ES-I3 (cell line): ENCODE measurements around the gene PPP2R3A.
A peak's percentile ranks its signal among the peaks of the same experiment; 100 is the strongest.
"Not testable (repeated sequence)": the region's sequence is repeated elsewhere in the genome, so short reads cannot be mapped to it uniquely, and the experiment has no call there.

Experiments
- H3K36me3 ChIP-seq: 2 replicates; pipeline ENCODE4 v1.6.1; 2013; ENCODE audit warnings: mild to moderate bottlenecking, low read length, control low read depth, moderate library complexity; ENCODE audit not compliant: insufficient read depth
- H3K4me1 ChIP-seq: 2 replicates; pipeline ENCODE4 v1.6.1; 2013; ENCODE audit warnings: mild to moderate bottlenecking, control low read depth, low read length; ENCODE audit not compliant: insufficient read depth
- H3K9ac ChIP-seq: 2 replicates; pipeline ENCODE4 v1.6.1; 2013; ENCODE audit warnings: low read depth, mild to moderate bottlenecking, low read length, moderate library complexity
- H3K9me3 ChIP-seq: 2 replicates; pipeline ENCODE4 v1.6.1; 2013; ENCODE audit warnings: mild to moderate bottlenecking, low read length, moderate library complexity; ENCODE audit not compliant: control insufficient read depth, insufficient read depth

The PPP2R3A gene

GRCh38 chr3:136187868-136188267, 222.3 kb downstream of the PPP2R3A start:
- H3K4me1 ChIP-seq: peaks cover 11% of the 10 kb centered on the region; the same call in 1 of the 2 replicates

DNA sequence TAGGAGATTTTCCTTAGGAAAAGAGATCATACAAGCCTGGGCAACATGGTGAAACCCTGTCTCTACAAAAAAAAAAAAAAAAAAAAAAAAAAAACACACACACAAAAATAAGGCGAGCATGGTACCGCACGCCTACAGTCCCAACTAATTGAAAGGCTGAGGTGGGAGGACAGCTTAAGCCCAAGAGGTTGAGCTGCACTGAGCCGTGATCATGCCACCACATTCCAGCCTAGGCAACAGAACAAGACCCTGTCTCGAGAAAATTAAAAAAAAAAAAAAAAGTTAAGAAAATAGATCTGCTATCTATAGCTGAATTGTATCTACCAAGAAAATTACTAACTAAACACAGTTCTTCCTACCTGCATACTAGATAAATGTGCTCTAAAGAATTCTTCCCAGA, 223.5 kb downstream of the PPP2R3A start:
- no peaks in the 10 kb centered on the region for H3K9me3 ChIP-seq
- H3K9ac ChIP-seq: no peak overlapping the region
- no peaks in the 10 kb centered on the region for H3K36me3 ChIP-seq
- H3K4me1 ChIP-seq: peaks cover 10% of the 10 kb centered on the region; the same call in 1 of the 2 replicates

More at GRCh38 chr3:136187868-136188267, 222.3 kb downstream of the PPP2R3A start:
- no peak overlapping the region for H3K9ac ChIP-seq
- no peaks in the 10 kb centered on the region for H3K9me3 ChIP-seq
- H3K36me3 ChIP-seq: no peaks in the 10 kb centered on the region

DNA sequence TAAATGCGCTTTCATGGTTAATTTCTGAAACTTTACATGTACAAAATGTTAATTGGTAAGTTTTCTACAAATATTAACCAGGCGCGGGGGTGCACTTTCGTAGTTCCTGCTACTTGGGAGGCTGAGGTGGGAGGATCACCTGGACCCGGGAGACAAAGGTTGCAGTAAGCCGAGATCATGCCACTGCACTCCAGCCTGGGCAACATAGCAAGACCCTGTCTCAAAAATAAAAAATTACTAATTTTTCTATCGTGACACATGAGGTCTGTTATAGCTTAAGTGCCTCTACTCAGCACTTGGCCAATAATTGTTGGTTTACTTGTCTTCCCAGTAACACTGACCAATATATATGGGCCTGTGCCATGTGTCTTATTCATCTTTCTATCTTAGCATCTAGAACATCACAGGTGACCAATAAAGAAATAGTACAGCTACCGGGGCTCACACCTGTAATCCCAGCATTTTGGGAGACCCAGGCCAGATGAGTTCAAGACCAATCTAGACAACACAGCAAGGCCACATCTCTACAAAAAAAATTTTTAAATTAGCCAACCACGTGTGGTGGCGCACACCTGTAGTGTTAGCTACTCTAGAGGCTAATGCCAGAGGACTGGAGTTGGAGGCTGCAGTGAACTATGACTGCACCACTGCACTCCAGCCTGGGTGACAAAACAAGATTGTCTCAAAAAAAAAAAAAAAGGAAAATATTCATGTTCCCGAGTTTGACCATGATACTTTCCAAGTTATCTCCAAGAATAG, 224.5 kb downstream of the PPP2R3A start:
- Histone ChIP-seq H3K36me3 (no peaks in the 10 kb centered on the region), H3K4me1 (peaks cover 10% of the 10 kb centered on the region; the same call in 1 of the 2 replicates), H3K9me3 (no peaks in the 10 kb centered on the region), H3K9ac (no peak overlapping the region)

DNA sequence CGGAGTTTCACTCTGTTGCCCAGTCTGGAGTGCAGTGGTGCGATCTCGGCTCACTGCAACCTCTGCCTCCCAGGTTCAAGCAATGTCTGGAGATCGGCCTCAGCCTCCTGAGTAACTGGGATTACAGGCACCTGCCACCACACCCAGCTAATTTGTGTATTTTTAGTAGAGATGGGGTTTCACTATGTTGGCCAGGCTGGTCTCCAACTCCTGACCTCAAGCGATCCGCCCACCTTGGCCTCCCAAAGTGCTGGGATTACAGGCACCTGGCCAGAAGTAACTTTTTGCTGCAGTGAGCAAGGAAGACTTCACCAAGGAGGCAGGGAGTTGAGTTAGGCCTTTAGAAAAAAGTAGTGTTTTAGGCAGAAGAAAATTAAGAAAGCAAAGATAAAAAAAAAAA, 226.7 kb downstream of the PPP2R3A start:
- H3K36me3 ChIP-seq, H3K4me1 ChIP-seq, H3K9me3 ChIP-seq, H3K9ac ChIP-seq: not testable (repeated sequence)

DNA sequence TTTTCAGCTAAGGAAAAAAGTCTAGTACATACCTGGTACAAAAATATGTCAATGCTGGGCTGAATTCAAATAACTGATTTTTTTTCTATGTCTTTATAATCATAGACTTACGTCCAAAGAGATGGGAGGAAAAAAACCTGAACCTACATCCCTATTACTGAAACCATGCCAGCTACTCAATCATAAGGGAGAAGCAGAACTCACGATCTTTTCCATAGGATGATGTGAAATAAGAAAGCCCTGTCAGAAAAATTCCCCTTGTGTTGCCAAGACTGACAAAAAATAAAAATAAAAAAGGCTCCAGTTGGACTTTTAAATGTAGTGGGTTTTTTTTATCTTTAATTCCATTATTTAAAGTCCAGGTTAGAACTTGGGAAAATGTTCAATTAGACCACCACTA, 227.3 kb downstream of the PPP2R3A start:
- Histone ChIP-seq H3K9ac (peak overlapping the region; percentile 98; the same call in 1 of the 2 replicates), H3K9me3 (no peaks in the 10 kb centered on the region), H3K4me1 (peaks cover 10% of the 10 kb centered on the region; the same call in 1 of the 2 replicates), H3K36me3 (no peaks in the 10 kb centered on the region)

DNA sequence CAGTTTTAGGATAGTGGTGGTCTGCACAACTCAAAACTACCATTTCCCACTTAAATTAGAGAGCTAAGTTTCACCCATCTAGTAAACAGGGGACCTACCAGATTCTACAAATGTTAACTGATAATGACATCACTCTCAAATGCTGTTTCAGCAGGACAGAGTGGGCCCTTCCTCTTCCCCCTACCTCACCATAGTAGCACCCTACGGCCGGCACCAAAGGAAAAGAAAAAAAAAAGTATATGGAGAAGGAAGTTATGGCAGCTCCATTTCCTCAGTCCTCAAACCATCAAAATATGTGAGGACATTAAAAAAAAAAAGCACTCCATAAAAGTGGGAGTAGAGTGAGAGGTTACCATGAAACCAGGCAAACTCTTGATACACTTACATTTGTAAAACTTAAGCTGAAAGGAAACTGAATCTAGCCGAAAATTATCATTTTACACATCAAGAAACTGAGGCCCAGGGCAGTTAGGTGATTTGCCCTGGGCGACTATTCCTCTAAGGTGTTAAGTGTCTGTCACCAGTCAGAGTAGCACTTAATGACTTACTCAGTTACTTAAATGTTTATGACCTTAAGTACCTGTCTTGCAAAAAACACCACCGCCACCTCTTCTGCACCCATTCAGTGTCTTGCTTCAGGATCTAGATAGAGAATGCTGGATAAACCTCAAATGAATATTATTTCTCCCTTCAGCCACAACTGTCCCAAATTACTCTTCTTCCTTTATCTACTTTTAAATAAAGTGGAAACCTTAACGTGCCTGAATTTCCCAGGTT, 227.9 kb downstream of the PPP2R3A start:
- peaks cover 4% of the 10 kb centered on the region; the same call in 1 of the 2 replicates for H3K4me1 ChIP-seq
- no peaks in the 10 kb centered on the region for H3K36me3 ChIP-seq
- H3K9ac ChIP-seq: peak overlapping the region; percentile 98; the same call in 1 of the 2 replicates
- no peaks in the 10 kb centered on the region for H3K9me3 ChIP-seq

- H3K4me1 ChIP-seq: no peaks in the 10 kb centered on the region; the same call in 1 of the 2 replicates
- H3K9me3 ChIP-seq: no peaks in the 10 kb centered on the region
- H3K36me3 ChIP-seq: no peaks in the 10 kb centered on the region
- H3K9ac ChIP-seq: peak overlapping the region; percentile 98
Measured at GRCh38 chr3:136194409-136195257, 229.1 kb downstream of the PPP2R3A start.

GRCh38 chr3:136195258-136196063, 229.9 kb downstream of the PPP2R3A start:
- H3K9me3 ChIP-seq: no peaks in the 10 kb centered on the region
- no peaks in the 10 kb centered on the region for H3K36me3 ChIP-seq
- H3K4me1 ChIP-seq: no peaks in the 10 kb centered on the region; the same call in 1 of the 2 replicates
- peak overlapping the region; percentile 98 for H3K9ac ChIP-seq

DNA sequence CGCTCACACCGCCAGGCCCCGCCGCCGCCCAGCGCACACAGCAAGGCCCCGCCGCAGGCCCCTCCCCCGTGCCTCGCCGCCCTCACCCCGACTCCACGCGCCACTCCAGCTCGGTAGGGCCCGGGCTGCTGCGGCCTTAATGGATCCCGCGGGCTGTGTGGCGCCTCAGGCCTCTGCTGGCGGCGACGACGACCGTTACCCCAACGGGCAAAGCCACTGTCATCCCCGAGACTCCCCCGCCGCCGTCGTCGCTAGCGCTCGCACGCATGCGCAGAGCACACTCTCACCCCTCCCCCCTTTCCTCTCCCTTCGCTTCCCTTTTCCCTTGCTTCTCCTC, 230.5 kb downstream of the PPP2R3A start, which contains the start of gene MSL2:
TSS of gene MSL2 (minus strand) at position 272 of the 337 bp plus-strand sequence. CDS start 1,222 bp downstream, outside the sequence.
- H3K9ac ChIP-seq: peak within 1 kb of the TSS; percentile 98
- H3K36me3 ChIP-seq: no peaks in the 10 kb centered on the region
- no peaks in the 10 kb centered on the region for H3K9me3 ChIP-seq
- H3K4me1 ChIP-seq: no peaks in the 10 kb centered on the region; the same call in 1 of the 2 replicates

GRCh38 chr3:136196401-136197158, 231.1 kb downstream of the PPP2R3A start:
- Histone ChIP-seq H3K36me3 (no peaks in the 10 kb centered on the region), H3K9me3 (no peaks in the 10 kb centered on the region), H3K4me1 (no peaks in the 10 kb centered on the region; the same call in 1 of the 2 replicates), H3K9ac (peak overlapping the region; percentile 98)

GRCh38 chr3:136197159-136197793, 231.7 kb downstream of the PPP2R3A start:
- no peaks in the 10 kb centered on the region for H3K4me1 ChIP-seq
- no peaks in the 10 kb centered on the region for H3K36me3 ChIP-seq
- peak overlapping the region; percentile 98 for H3K9ac ChIP-seq
- no peaks in the 10 kb centered on the region for H3K9me3 ChIP-seq
